OCI-LY3 (cell line): ENCODE results near the gene RASD1.

Experiments
- H2AFZ ChIP-seq: fragments of 200-600, 300-600 bp; shearing (Covaris generic); 2 replicates; pipeline ENCODE4 v1.6.0; 2014; ENCODE audit warnings: antibody characterized with exemption, low read depth, low read length
- H3K27ac ChIP-seq: fragments of 200-600, 300-600 bp; sonication (generic); 2 replicates; pipeline ENCODE4 v1.5.1; 2014; ENCODE audit warnings: mild to moderate bottlenecking, low read length, moderate library complexity, mixed read lengths
- H3K27me3 ChIP-seq: fragments of 200-600, 300-600 bp; sonication (generic); 2 replicates; pipeline ENCODE4 v1.6.1; 2014; ENCODE audit warnings: low read depth, low read length, mixed read lengths
- H3K36me3 ChIP-seq: fragments of 200-600, 300-600 bp; sonication (generic); replicated peaks from 2 replicates; pipeline ENCODE3; 2014; ENCODE audit warnings: low read depth, low read length, mixed read lengths
- H3K4me1 ChIP-seq: fragments of 300-600, 200-600 bp; sonication (generic); 2 replicates; pipeline ENCODE4 v1.6.1; 2014; ENCODE audit warnings: low read length, mixed read lengths
- H3K4me2 ChIP-seq: fragments of 200-600, 300-600 bp; sonication (generic); 2 replicates; pipeline ENCODE4 v1.6.1; 2014; ENCODE audit warnings: low read length, mixed read lengths
- H3K4me3 ChIP-seq: fragments of 300-600, 200-600 bp; sonication (generic); 2 replicates; pipeline ENCODE4 v1.5.1; 2014; ENCODE audit warnings: antibody characterized with exemption, mild to moderate bottlenecking, low read length, moderate library complexity
- H3K79me2 ChIP-seq: fragments of 300-600, 200-600 bp; shearing (Covaris generic); 2 replicates; pipeline ENCODE4 v1.6.1; 2014; ENCODE audit warnings: mild to moderate bottlenecking, low read length, mixed read lengths
- H3K9ac ChIP-seq: fragments of 300-600, 200-600 bp; shearing (Covaris generic); 2 replicates; pipeline ENCODE4 v1.6.0; 2014; ENCODE audit warnings: mild to moderate bottlenecking, low read length, moderate library complexity
- H3K9me3 ChIP-seq: fragments of 200-600, 300-600 bp; shearing (Covaris generic); 2 replicates; pipeline ENCODE4 v1.6.1; 2014; ENCODE audit warnings: low read length, mixed read lengths; ENCODE audit not compliant: insufficient read depth
- H4K20me1 ChIP-seq: fragments of 200-600, 300-600 bp; sonication (generic); 2 replicates; pipeline ENCODE4 v1.6.1; 2016; ENCODE audit warnings: low read length, mixed read lengths; ENCODE audit not compliant: insufficient read depth
- EZH2phosphoT487 ChIP-seq: fragments of 200-600 bp; shearing (Covaris generic); IDR thresholded peaks from 2 replicates; pipeline ENCODE4 v1.6.1; 2018; ENCODE audit warnings: antibody characterized with exemption, mixed run types, low read depth
- TF ChIP-seq, protein P1 (sequence below): fragments of 200-600, 300-600 bp; sonication (generic); IDR thresholded peaks from 2 replicates; pipeline ENCODE4 v1.5.1; 2014; ENCODE audit warnings: antibody characterized with exemption, low read length, low read depth

RASD1 gene, protein sequence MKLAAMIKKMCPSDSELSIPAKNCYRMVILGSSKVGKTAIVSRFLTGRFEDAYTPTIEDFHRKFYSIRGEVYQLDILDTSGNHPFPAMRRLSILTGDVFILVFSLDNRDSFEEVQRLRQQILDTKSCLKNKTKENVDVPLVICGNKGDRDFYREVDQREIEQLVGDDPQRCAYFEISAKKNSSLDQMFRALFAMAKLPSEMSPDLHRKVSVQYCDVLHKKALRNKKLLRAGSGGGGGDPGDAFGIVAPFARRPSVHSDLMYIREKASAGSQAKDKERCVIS

DNA sequence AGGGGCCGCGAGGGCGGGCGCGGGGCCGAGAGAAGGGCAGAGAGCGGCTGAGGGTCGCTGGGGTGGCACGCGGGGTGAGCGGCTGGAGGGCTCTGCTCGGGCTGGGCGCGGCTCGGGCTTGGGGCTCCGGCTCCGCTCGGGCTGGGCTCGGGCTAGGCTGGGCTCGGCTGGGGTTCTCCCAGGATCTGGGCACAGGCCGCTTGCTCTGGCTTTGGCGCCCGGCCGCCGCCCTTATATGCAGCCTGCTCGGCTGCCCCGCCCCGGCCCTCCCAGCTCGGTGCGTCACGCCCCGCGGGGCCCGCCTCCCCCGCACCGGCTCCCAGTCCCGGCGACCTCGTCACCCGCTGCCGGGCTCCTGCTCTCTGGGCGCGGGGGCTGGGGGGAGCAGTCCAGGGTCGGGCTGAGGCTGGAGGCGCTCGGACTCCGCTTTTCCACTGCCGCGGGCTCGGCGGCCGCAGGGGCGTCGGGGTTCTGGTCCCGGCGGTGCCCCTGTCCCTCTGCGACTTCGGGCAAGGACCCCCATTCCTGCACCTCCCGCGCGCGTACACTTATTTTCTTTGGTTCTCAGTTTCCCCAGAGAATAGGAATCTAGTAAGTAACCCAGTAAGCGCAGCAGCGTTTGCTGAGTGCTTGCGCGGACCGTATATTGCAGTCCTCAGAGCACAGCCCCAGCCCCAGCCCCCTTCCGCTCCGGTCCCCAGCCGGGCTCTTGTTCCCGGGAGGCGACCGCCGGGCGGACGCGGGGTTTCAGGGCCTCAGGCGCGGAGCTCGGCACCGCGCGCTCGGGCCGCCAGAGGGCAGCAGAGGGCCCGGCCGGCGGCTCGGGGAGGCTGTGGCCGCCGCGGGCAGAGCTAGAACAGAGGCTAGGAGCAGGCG, at the start of gene RASD1:
Gene RASD1, minus strand, starts transcription at position 207 of the 876 bp plus-strand sequence. CDS start 214 bp downstream, outside the sequence.
- H3K27me3 ChIP-seq = no peaks in the 10 kb centered on the region
- no peaks in the 10 kb centered on the region for H4K20me1 ChIP-seq
- H3K4me1 ChIP-seq = no peaks in the 10 kb centered on the region
- no peak within 1 kb of the TSS for H3K9ac ChIP-seq
- TF ChIP-seq, protein P1, sequence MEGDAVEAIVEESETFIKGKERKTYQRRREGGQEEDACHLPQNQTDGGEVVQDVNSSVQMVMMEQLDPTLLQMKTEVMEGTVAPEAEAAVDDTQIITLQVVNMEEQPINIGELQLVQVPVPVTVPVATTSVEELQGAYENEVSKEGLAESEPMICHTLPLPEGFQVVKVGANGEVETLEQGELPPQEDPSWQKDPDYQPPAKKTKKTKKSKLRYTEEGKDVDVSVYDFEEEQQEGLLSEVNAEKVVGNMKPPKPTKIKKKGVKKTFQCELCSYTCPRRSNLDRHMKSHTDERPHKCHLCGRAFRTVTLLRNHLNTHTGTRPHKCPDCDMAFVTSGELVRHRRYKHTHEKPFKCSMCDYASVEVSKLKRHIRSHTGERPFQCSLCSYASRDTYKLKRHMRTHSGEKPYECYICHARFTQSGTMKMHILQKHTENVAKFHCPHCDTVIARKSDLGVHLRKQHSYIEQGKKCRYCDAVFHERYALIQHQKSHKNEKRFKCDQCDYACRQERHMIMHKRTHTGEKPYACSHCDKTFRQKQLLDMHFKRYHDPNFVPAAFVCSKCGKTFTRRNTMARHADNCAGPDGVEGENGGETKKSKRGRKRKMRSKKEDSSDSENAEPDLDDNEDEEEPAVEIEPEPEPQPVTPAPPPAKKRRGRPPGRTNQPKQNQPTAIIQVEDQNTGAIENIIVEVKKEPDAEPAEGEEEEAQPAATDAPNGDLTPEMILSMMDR = peak; percentile 44
- TF ChIP-seq EZH2phosphoT487 = no peak
- no peaks in the 10 kb centered on the region for H3K9me3 ChIP-seq
- H3K27ac ChIP-seq = no peak within 1 kb of the TSS
- no peak within 1 kb of the TSS for H3K4me3 ChIP-seq
- H3K36me3 ChIP-seq = no peaks in the 10 kb centered on the region
- no peak within 1 kb of the TSS for H2AFZ ChIP-seq
- H3K79me2 ChIP-seq = no peaks in the 10 kb centered on the region
- H3K4me2 ChIP-seq = no peak within 1 kb of the TSS

DNA sequence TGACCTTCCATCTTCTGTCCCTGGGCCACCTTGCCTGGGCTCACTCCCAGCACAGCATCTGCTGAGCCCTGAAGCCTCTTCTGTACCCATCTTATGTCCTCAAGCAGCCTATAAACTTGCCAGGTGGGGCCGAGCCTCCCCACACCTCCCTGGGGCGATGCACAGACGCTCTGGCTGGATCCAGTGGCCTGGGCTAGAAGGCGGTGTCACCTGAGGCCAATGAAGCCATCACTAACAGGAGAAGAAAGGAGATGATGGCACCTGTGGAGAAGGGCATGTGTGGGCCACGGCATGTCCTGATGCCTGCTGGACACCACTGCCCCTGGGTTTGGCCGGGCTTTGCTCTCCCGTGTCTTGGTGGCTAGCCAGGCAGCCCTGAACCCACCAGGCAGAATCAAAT, 49.8 kb upstream of the RASD1 start:
- TF ChIP-seq EZH2phosphoT487 = no peak
- TF ChIP-seq, protein P1 = no peak
- no peak overlapping the region for H3K27ac ChIP-seq
- H4K20me1 ChIP-seq = no peaks in the 10 kb centered on the region
- H3K4me1 ChIP-seq = no peaks in the 10 kb centered on the region
- no peaks in the 10 kb centered on the region for H3K9me3 ChIP-seq
- H3K79me2 ChIP-seq = no peaks in the 10 kb centered on the region
- H3K4me2 ChIP-seq = no peak overlapping the region
- no peaks in the 10 kb centered on the region for H3K27me3 ChIP-seq
- no peak overlapping the region for H3K9ac ChIP-seq
- no peak overlapping the region for H3K4me3 ChIP-seq
- no peak overlapping the region for H2AFZ ChIP-seq
- no peaks in the 10 kb centered on the region for H3K36me3 ChIP-seq

GRCh38 chr17:17545031-17545820, 49.0 kb upstream of the RASD1 start:
- Histone ChIP-seq H3K36me3 (no peaks in the 10 kb centered on the region), H3K4me2 (no peak overlapping the region), H3K79me2 (no peaks in the 10 kb centered on the region), H3K4me3 (no peak overlapping the region), H2AFZ (no peak overlapping the region), H3K9ac (no peak overlapping the region), H3K9me3 (no peaks in the 10 kb centered on the region), H3K4me1 (no peaks in the 10 kb centered on the region), H3K27ac (no peak overlapping the region), H4K20me1 (no peaks in the 10 kb centered on the region), H3K27me3 (no peaks in the 10 kb centered on the region)
- TF ChIP-seq EZH2phosphoT487 = no peak
- TF ChIP-seq, protein P1 = no peak
